ENCODE results near the gene CPEB4.

GRCh38 chr5:173891308-173892116 lies 3.4 kb downstream of the CPEB4 start:
- TF ChIP-seq CTCF (IDR thresholded peaks at IDR 0.05; ENCODE audit: low read depth, low read length, missing input control) (no peak), SP1 (IDR thresholded peaks at IDR 0.05) (peak; percentile 39), YY1 (IDR thresholded peaks at IDR 0.05) (no peak), GABPA (IDR thresholded peaks at IDR 0.05 in 1 of 2, conservative IDR thresholded peaks at IDR 0.05 in 1 of 2) (no peak), EGR1 (IDR thresholded peaks at IDR 0.05; ENCODE audit: low read depth in 2 of 2) (peak in 1 of 2 donors; percentile 16), TAF1 (conservative IDR thresholded peaks at IDR 0.05) (peak; percentile 79), JUND (IDR thresholded peaks at IDR 0.05) (no peak), ATF3 (IDR thresholded peaks at IDR 0.05) (no peak), FOXA1 (IDR thresholded peaks at IDR 0.05) (no peak), MAX (IDR thresholded peaks at IDR 0.05) (no peak)
- TF ChIP-seq, protein P1, sequence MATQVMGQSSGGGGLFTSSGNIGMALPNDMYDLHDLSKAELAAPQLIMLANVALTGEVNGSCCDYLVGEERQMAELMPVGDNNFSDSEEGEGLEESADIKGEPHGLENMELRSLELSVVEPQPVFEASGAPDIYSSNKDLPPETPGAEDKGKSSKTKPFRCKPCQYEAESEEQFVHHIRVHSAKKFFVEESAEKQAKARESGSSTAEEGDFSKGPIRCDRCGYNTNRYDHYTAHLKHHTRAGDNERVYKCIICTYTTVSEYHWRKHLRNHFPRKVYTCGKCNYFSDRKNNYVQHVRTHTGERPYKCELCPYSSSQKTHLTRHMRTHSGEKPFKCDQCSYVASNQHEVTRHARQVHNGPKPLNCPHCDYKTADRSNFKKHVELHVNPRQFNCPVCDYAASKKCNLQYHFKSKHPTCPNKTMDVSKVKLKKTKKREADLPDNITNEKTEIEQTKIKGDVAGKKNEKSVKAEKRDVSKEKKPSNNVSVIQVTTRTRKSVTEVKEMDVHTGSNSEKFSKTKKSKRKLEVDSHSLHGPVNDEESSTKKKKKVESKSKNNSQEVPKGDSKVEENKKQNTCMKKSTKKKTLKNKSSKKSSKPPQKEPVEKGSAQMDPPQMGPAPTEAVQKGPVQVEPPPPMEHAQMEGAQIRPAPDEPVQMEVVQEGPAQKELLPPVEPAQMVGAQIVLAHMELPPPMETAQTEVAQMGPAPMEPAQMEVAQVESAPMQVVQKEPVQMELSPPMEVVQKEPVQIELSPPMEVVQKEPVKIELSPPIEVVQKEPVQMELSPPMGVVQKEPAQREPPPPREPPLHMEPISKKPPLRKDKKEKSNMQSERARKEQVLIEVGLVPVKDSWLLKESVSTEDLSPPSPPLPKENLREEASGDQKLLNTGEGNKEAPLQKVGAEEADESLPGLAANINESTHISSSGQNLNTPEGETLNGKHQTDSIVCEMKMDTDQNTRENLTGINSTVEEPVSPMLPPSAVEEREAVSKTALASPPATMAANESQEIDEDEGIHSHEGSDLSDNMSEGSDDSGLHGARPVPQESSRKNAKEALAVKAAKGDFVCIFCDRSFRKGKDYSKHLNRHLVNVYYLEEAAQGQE (IDR thresholded peaks at IDR 0.05) = peak; percentile 58
